Esophagus muscularis mucosa (tissue), 4 donors: ENCODE results near the gene FAM20A.

Source experiments
- EP300 ChIP-seq: sonication (generic); formaldehyde crosslinking; IDR thresholded peaks from one replicate; pipeline ENCODE4 v1.6.1; 2017; ENCODE audit warnings: antibody characterized with exemption
- POLR2AphosphoS5 ChIP-seq, 2 donors: sonication (generic); formaldehyde crosslinking; IDR thresholded peaks; one replicate each; pipeline ENCODE4 v1.6.1; 2017; ENCODE audit warnings: antibody characterized with exemption in 2 of 2
- TF ChIP-seq, protein P1 (sequence below), 3 experiments: fragments of 200-600 bp in 2 of 3; fragments of 450-650 bp in 1 of 3; sonication (generic) in 2 of 3; IDR thresholded peaks; one replicate each; pipeline ENCODE4 v1.5.1; 2017 to 2019; ENCODE audit warnings: antibody characterized with exemption in 3 of 3, mild to moderate bottlenecking in 2 of 3, moderate library complexity in 1 of 3

DNA sequence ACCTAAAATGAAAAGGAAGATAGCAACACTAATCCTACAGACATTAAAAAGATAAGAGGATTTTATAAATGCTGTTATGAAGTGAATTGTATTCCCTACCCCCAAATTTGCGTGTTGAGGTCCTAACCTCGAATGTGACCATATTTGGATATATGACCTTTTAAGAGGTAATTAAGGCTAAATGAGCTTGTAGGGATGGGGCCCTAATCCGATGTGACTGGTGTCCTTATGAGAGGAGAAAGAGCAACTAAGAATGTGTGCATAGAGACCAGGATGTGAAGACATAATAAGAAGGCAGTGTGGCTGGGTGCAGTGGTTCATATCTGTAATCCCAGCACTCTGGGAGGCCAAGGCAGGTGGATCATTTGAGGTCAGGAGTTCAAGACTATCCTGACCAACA, 48.2 kb upstream of the FAM20A start:
- TF ChIP-seq POLR2AphosphoS5 (IDR thresholded peaks at IDR 0.05), result no peak
- no peak for TF ChIP-seq EP300
- TF ChIP-seq, protein P1, sequence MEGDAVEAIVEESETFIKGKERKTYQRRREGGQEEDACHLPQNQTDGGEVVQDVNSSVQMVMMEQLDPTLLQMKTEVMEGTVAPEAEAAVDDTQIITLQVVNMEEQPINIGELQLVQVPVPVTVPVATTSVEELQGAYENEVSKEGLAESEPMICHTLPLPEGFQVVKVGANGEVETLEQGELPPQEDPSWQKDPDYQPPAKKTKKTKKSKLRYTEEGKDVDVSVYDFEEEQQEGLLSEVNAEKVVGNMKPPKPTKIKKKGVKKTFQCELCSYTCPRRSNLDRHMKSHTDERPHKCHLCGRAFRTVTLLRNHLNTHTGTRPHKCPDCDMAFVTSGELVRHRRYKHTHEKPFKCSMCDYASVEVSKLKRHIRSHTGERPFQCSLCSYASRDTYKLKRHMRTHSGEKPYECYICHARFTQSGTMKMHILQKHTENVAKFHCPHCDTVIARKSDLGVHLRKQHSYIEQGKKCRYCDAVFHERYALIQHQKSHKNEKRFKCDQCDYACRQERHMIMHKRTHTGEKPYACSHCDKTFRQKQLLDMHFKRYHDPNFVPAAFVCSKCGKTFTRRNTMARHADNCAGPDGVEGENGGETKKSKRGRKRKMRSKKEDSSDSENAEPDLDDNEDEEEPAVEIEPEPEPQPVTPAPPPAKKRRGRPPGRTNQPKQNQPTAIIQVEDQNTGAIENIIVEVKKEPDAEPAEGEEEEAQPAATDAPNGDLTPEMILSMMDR (IDR thresholded peaks at IDR 0.05), result no peak
